Hepatocyte (in vitro differentiated cells): Measurements from ENCODE around the gene MAPRE2. TPM values are rescaled to one million over a fixed set of nuclear protein-coding genes. Genes with fewer than 3 reads are reported as not detected.

Source experiments
- DNase-seq: peaks from one replicate; pipeline ENCODE4 v3.0.0-alpha.2; 2016; ENCODE audit warnings: low spot score
- H2AFZ ChIP-seq: fragments of 200-600 bp; sonication (generic); 2 replicates; pipeline ENCODE4 v1.6.0; 2016; ENCODE audit warnings: antibody characterized with exemption, mild to moderate bottlenecking
- H3K27ac ChIP-seq: fragments of 200-600 bp; sonication (generic); 2 replicates; pipeline ENCODE4 v1.5.1; 2016; ENCODE audit warnings: mild to moderate bottlenecking
- H3K27me3 ChIP-seq: fragments of 200-600 bp; sonication (generic); 2 replicates; pipeline ENCODE4 v1.6.1; 2016
- H3K36me3 ChIP-seq: fragments of 200-600 bp; sonication (generic); replicated peaks from 2 replicates; pipeline ENCODE4 v1.5.1; 2016; ENCODE audit warnings: low read depth; ENCODE audit not compliant: insufficient read depth
- H3K4me1 ChIP-seq: fragments of 200-600 bp; sonication (generic); 2 replicates; pipeline ENCODE4 v1.5.1; 2016; ENCODE audit warnings: mild to moderate bottlenecking, moderate library complexity; ENCODE audit not compliant: insufficient read depth
- H3K4me2 ChIP-seq: fragments of 200-600 bp; sonication (generic); 2 replicates; pipeline ENCODE4 v1.6.0; 2016
- H3K4me3 ChIP-seq: fragments of 200-600 bp; sonication (generic); 2 replicates; pipeline ENCODE4 v1.5.1; 2016; ENCODE audit warnings: mild to moderate bottlenecking
- H3K79me2 ChIP-seq: fragments of 200-600 bp; sonication (generic); 2 replicates; pipeline ENCODE4 v1.6.0; 2017; ENCODE audit warnings: mild to moderate bottlenecking
- H3K9me2 ChIP-seq: fragments of 200-600 bp; sonication (generic); replicated peaks from 2 replicates; pipeline ENCODE4 v1.6.0; 2017; ENCODE audit warnings: mild to moderate bottlenecking; ENCODE audit not compliant: insufficient read depth
- H3K9me3 ChIP-seq: fragments of 200-600 bp; sonication (generic); 2 replicates; pipeline ENCODE4 v1.5.1; 2016; ENCODE audit warnings: low read depth, mild to moderate bottlenecking
- H4K20me1 ChIP-seq: fragments of 200-600 bp; sonication (generic); 2 replicates; pipeline ENCODE4 v1.6.0; 2016; ENCODE audit warnings: mild to moderate bottlenecking; ENCODE audit not compliant: insufficient read depth, poor library complexity, severe bottlenecking
- EZH2 ChIP-seq: fragments of 200-600 bp; sonication (generic); IDR thresholded peaks from 2 replicates; pipeline ENCODE4 v1.6.1; 2016; ENCODE audit warnings: antibody characterized with exemption, mild to moderate bottlenecking, borderline replicate concordance
- EZH2phosphoT487 ChIP-seq: fragments of 200-600 bp; sonication (generic); IDR thresholded peaks from one replicate; pipeline ENCODE4 v1.6.1; 2018; ENCODE audit warnings: antibody characterized with exemption, mild to moderate bottlenecking, low read depth, moderate library complexity; ENCODE audit not compliant: unreplicated experiment, severe bottlenecking
- WGBS: methylation state at CpG from one replicate; pipeline ENCODE4 v1.1.6; 2016; ENCODE audit warnings: low lambda C conversion rate; ENCODE audit errors: missing lambda C conversion rate; 5-methylcytosine and 5-hydroxymethylcytosine counted together
- polyA plus RNA-seq: library from polyadenylated mRNA; unstranded; fragments of >200 nt; fragmentation: Nextera tagmentation; extraction: Ambion mirVana; gene quantifications from 2 replicates; pipeline ENCODE4 v1.2.1, GENCODE V29; 2016
- total RNA-seq: library from RNA; depleted of rRNA; stranded (reverse); fragments of >200 nt; gene quantifications from 2 replicates; pipeline ENCODE4 v1.2.3, GENCODE V29; 2014
- TF ChIP-seq, protein P1 (sequence below): fragments of 200-600 bp; sonication (generic); IDR thresholded peaks from 2 replicates; pipeline ENCODE4 v1.5.1; 2016; ENCODE audit warnings: antibody characterized with exemption, mild to moderate bottlenecking; ENCODE audit not compliant: poor library complexity

MAPRE2 gene
- total and polyA plus RNA-seq, 2 experiments from 2014 or later: 19.1 to 27.6 TPM

DNA sequence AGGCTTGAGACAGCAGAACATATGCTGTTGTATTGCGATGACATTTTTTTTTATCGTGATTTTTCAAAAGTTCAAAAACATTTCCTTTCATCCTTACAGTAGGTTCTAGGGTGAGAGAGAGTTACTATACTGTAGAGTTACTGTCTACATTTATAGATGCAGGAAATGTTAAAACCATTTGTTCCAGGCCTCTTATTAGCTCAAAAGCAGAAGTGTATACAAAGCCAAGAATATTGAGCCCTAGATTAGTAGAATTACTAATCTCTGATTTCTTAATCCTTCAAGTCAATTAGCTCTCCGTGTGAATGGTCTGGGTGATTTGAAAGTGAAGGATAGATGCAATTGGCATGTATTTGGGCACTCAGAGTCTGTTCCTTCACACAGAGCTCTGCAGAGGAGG, 73.1 kb downstream of the MAPRE2 start:
- Histone ChIP-seq H3K9me3 (no peaks in the 10 kb centered on the region), H3K27me3 (no peaks in the 10 kb centered on the region), H3K9me2 (no peaks in the 10 kb centered on the region), H3K36me3 (no peaks in the 10 kb centered on the region), H2AFZ (no peak overlapping the region), H3K27ac (no peak overlapping the region), H3K4me2 (no peak overlapping the region), H3K4me3 (no peak overlapping the region), H3K4me1 (no peaks in the 10 kb centered on the region), H4K20me1 (no peaks in the 10 kb centered on the region), H3K79me2 (no peaks in the 10 kb centered on the region)
- WGBS: 84% methylated on average over 3 of the region's 3 CpGs
- TF ChIP-seq EZH2: no peak
- TF ChIP-seq EZH2phosphoT487: no peak
- TF ChIP-seq, protein P1, sequence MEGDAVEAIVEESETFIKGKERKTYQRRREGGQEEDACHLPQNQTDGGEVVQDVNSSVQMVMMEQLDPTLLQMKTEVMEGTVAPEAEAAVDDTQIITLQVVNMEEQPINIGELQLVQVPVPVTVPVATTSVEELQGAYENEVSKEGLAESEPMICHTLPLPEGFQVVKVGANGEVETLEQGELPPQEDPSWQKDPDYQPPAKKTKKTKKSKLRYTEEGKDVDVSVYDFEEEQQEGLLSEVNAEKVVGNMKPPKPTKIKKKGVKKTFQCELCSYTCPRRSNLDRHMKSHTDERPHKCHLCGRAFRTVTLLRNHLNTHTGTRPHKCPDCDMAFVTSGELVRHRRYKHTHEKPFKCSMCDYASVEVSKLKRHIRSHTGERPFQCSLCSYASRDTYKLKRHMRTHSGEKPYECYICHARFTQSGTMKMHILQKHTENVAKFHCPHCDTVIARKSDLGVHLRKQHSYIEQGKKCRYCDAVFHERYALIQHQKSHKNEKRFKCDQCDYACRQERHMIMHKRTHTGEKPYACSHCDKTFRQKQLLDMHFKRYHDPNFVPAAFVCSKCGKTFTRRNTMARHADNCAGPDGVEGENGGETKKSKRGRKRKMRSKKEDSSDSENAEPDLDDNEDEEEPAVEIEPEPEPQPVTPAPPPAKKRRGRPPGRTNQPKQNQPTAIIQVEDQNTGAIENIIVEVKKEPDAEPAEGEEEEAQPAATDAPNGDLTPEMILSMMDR: no peak
- DNase-seq: no peak

DNA sequence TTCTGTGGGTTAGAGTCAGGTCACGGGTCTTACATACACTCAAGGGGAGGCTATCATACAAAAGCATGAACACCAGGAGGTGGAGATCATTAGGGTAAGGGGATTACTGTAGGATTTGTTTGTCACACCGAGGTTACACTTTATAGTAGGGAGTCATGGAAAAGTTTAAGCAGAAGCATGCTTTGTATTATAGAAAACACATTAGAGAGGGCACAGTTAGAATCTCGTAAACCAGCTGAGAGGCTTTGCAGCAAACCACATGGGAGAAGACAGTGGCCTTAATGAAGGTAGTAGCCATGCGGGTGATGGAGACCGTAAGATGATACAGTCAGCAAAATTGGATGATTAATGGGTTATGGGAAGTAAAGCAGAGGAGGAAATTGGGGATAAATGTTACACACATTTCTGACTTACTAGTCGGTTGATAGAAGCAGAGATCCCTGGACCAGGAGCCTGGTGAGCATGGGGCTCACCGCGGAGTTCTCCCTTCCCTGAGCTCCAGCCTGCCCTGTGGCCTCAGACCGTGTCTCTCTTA, 75.6 kb downstream of the MAPRE2 start:
- no peaks in the 10 kb centered on the region for H3K79me2 ChIP-seq
- no peaks in the 10 kb centered on the region for H3K27me3 ChIP-seq
- H3K4me2 ChIP-seq: no peak overlapping the region
- no peak for DNase-seq
- no peaks in the 10 kb centered on the region for H3K4me1 ChIP-seq
- no peaks in the 10 kb centered on the region for H3K9me3 ChIP-seq
- no peak overlapping the region for H2AFZ ChIP-seq
- 86% methylated on average over 9 of the region's 9 CpGs for WGBS
- no peaks in the 10 kb centered on the region for H4K20me1 ChIP-seq
- H3K4me3 ChIP-seq: no peak overlapping the region
- H3K9me2 ChIP-seq: no peaks in the 10 kb centered on the region
- no peaks in the 10 kb centered on the region for H3K36me3 ChIP-seq
- no peak for TF ChIP-seq EZH2
- TF ChIP-seq, protein P1: no peak
- no peak for TF ChIP-seq EZH2phosphoT487
- no peak overlapping the region for H3K27ac ChIP-seq

DNA sequence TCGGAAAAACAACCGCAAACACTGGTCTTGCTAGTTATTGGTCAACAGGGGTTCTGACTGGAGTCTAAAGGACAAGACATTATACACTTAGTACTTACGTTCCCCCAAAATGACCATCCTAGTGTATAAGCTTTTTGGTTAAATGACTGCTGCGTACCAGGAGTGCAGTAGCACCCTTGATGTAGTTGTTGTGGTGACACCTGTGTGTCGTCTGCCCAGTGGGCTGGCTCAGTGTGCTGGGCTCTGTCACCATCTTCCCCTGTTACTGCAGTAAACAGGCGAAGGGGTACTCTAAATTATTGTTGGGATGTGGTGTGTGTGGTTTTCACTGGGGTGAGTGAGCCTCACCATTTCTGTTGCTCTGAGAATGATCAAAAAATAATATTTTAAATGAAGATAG, 76.2 kb downstream of the MAPRE2 start:
- Histone ChIP-seq H3K4me2 (no peak overlapping the region), H3K4me1 (no peaks in the 10 kb centered on the region), H2AFZ (no peak overlapping the region), H3K4me3 (no peak overlapping the region), H3K9me2 (no peaks in the 10 kb centered on the region), H4K20me1 (no peaks in the 10 kb centered on the region), H3K79me2 (no peaks in the 10 kb centered on the region), H3K9me3 (no peaks in the 10 kb centered on the region), H3K27ac (no peak overlapping the region), H3K36me3 (no peaks in the 10 kb centered on the region), H3K27me3 (no peaks in the 10 kb centered on the region)
- TF ChIP-seq, protein P1: no peak
- no peak for TF ChIP-seq EZH2phosphoT487
- TF ChIP-seq EZH2: no peak
- WGBS: 93% methylated on average over 6 of the region's 6 CpGs
- DNase-seq: no peak
